Stimulated activated CD8-positive, alpha-beta memory T cell treated with anti-CD3 and anti-CD28 coated beads, Interleukin-7, amount 100 ng/mL, for 24 hours (primary cell): ENCODE results near the gene CDH23.

Experiments used
- DNase-seq: peaks from one replicate; pipeline ENCODE4 v3.0.0-alpha.2; 2020; ENCODE audit warnings: low read depth

The CDH23 gene

GRCh38 chr10:71440506-71441035, 43.9 kb downstream of the CDH23 start:
- no peak for DNase-seq

- no peak for DNase-seq
Measured at GRCh38 chr10:71442000-71442399, 45.3 kb downstream of the CDH23 start.

GRCh38 chr10:71442859-71443570, 46.3 kb downstream of the CDH23 start:
- no peak for DNase-seq

- DNase-seq = no peak
Measured at GRCh38 chr10:71443676-71444075, 47.0 kb downstream of the CDH23 start.

- DNase-seq = no peak
Measured at GRCh38 chr10:71444284-71445054, 47.7 kb downstream of the CDH23 start.

- DNase-seq = no peak
Measured at GRCh38 chr10:71447676-71448075, 51.0 kb downstream of the CDH23 start.

GRCh38 chr10:71448146-71448545, 51.4 kb downstream of the CDH23 start:
- no peak for DNase-seq

- no peak for DNase-seq
Measured at GRCh38 chr10:71449026-71449425, 52.3 kb downstream of the CDH23 start.

GRCh38 chr10:71451754-71452153, 55.0 kb downstream of the CDH23 start:
- DNase-seq = no peak

- no peak for DNase-seq
Measured at GRCh38 chr10:71453186-71453585, 56.5 kb downstream of the CDH23 start.

- no peak for DNase-seq
Measured at GRCh38 chr10:71454347-71454746, 57.6 kb downstream of the CDH23 start.

GRCh38 chr10:71455035-71455434, 58.3 kb downstream of the CDH23 start:
- no peak for DNase-seq

- DNase-seq = no peak
Measured at GRCh38 chr10:71456631-71457030, 59.9 kb downstream of the CDH23 start.

- no peak for DNase-seq
Measured at GRCh38 chr10:71457908-71458307, 61.2 kb downstream of the CDH23 start.

- DNase-seq = no peak
Measured at GRCh38 chr10:71458387-71458786, 61.7 kb downstream of the CDH23 start.

GRCh38 chr10:71459513-71459912, 62.8 kb downstream of the CDH23 start:
- DNase-seq = no peak

GRCh38 chr10:71460615-71461014, 63.9 kb downstream of the CDH23 start:
- DNase-seq = no peak

- no peak for DNase-seq
Measured at GRCh38 chr10:71461457-71461856, 64.7 kb downstream of the CDH23 start.

- DNase-seq = no peak
Measured at GRCh38 chr10:71462062-71462935, 65.6 kb downstream of the CDH23 start.

GRCh38 chr10:71463111-71463510, 66.4 kb downstream of the CDH23 start:
- no peak for DNase-seq

- DNase-seq = no peak
Measured at GRCh38 chr10:71465551-71466252, 69.0 kb downstream of the CDH23 start.

- no peak for DNase-seq
Measured at GRCh38 chr10:71466330-71466729, 69.6 kb downstream of the CDH23 start.
